B cell (primary cell): Measurements from ENCODE around the gene KLHL24.

Source experiments
- CTCF ChIP-seq: fragments of 200-600 bp; IDR thresholded peaks from one replicate; pipeline ENCODE4 v1.8.0; 2022; ENCODE audit warnings: antibody characterized with exemption, mild to moderate bottlenecking
- EZH2 ChIP-seq: IDR thresholded peaks from 2 replicates; pipeline ENCODE4 v1.6.1; 2012; ENCODE audit warnings: borderline replicate concordance, low read depth, mild to moderate bottlenecking, moderate library complexity, low read length; ENCODE audit not compliant: insufficient read depth, poor library complexity, severe bottlenecking

GRCh38 chr3:183619010-183619409 lies 16.4 kb upstream of the KLHL24 start:
- TF ChIP-seq EZH2 (no peak), CTCF (no peak)
